ENCODE results near the gene PCK2.

The PCK2 gene

GRCh38 chr14:24059841-24060388 is 34.2 kb upstream of the PCK2 start:
- no peak overlapping the region for H3K9ac ChIP-seq (ENCODE audit: low read depth, low read length, poor library complexity, severe bottlenecking)
- H3K27me3 ChIP-seq (ENCODE audit: insufficient read depth, low read length, poor library complexity, severe bottlenecking), result no peaks in the 10 kb centered on the region
- H4K20me1 ChIP-seq (ENCODE audit: insufficient read depth, low read length, poor library complexity, severe bottlenecking), result no peaks in the 10 kb centered on the region
- no peaks in the 10 kb centered on the region for H3F3A ChIP-seq (ENCODE audit: low read depth)
- H3K36me3 ChIP-seq (ENCODE audit: insufficient read depth, low read length), result no peaks in the 10 kb centered on the region
- no peaks in the 10 kb centered on the region for H3K9me2 ChIP-seq (replicated peaks; ENCODE audit: low read depth, low read length)
- H3K4me3 ChIP-seq (ENCODE audit: low read length, poor library complexity, severe bottlenecking), result no peak overlapping the region
- H3K4me1 ChIP-seq (ENCODE audit: insufficient read depth, low read length, poor library complexity, severe bottlenecking), result no peaks in the 10 kb centered on the region
- no peaks in the 10 kb centered on the region for H3K9me3 ChIP-seq (ENCODE audit: insufficient read depth, low read depth, low read length)
- H2AFZ ChIP-seq (ENCODE audit: low read length), result no peak overlapping the region
- TF ChIP-seq CTCF (conservative IDR thresholded peaks at IDR 0.05; ENCODE audit: low read length) (no peak), EZH2phosphoT487 (IDR thresholded peaks at IDR 0.05; ENCODE audit: borderline replicate concordance) (no peak)
- H3K4me2 ChIP-seq (ENCODE audit: low read depth, low read length, poor library complexity, severe bottlenecking), result no peak overlapping the region
- no peaks in the 10 kb centered on the region for H3K79me2 ChIP-seq (ENCODE audit: insufficient read depth, low read length)

GRCh38 chr14:24060443-24060842 is 33.7 kb upstream of the PCK2 start:
- H3K9me3 ChIP-seq (ENCODE audit: insufficient read depth, low read depth, low read length), result no peaks in the 10 kb centered on the region
- no peak overlapping the region for H3K4me2 ChIP-seq (ENCODE audit: low read depth, low read length, poor library complexity, severe bottlenecking)
- no peak overlapping the region for H3K9ac ChIP-seq (ENCODE audit: low read depth, low read length, poor library complexity, severe bottlenecking)
- H2AFZ ChIP-seq (ENCODE audit: low read length), result no peak overlapping the region
- H4K20me1 ChIP-seq (ENCODE audit: insufficient read depth, low read length, poor library complexity, severe bottlenecking), result no peaks in the 10 kb centered on the region
- TF ChIP-seq CTCF (conservative IDR thresholded peaks at IDR 0.05; ENCODE audit: low read length) (no peak), EZH2phosphoT487 (IDR thresholded peaks at IDR 0.05; ENCODE audit: borderline replicate concordance) (no peak)
- H3K36me3 ChIP-seq (ENCODE audit: insufficient read depth, low read length), result no peaks in the 10 kb centered on the region
- no peaks in the 10 kb centered on the region for H3F3A ChIP-seq (ENCODE audit: low read depth)
- no peaks in the 10 kb centered on the region for H3K27me3 ChIP-seq (ENCODE audit: insufficient read depth, low read length, poor library complexity, severe bottlenecking)
- H3K9me2 ChIP-seq (replicated peaks; ENCODE audit: low read depth, low read length), result no peaks in the 10 kb centered on the region
- no peaks in the 10 kb centered on the region for H3K4me1 ChIP-seq (ENCODE audit: insufficient read depth, low read length, poor library complexity, severe bottlenecking)
- no peaks in the 10 kb centered on the region for H3K79me2 ChIP-seq (ENCODE audit: insufficient read depth, low read length)
- no peak overlapping the region for H3K4me3 ChIP-seq (ENCODE audit: low read length, poor library complexity, severe bottlenecking)

GRCh38 chr14:24060984-24061913 is 32.9 kb upstream of the PCK2 start:
- Histone ChIP-seq H3K36me3 (ENCODE audit: insufficient read depth, low read length) (no peaks in the 10 kb centered on the region), H4K20me1 (ENCODE audit: insufficient read depth, low read length, poor library complexity, severe bottlenecking) (no peaks in the 10 kb centered on the region), H3K9me2 (replicated peaks; ENCODE audit: low read depth, low read length) (no peaks in the 10 kb centered on the region), H3K9ac (ENCODE audit: low read depth, low read length, poor library complexity, severe bottlenecking) (no peak overlapping the region), H3F3A (ENCODE audit: low read depth) (no peaks in the 10 kb centered on the region), H2AFZ (ENCODE audit: low read length) (no peak overlapping the region), H3K4me1 (ENCODE audit: insufficient read depth, low read length, poor library complexity, severe bottlenecking) (no peaks in the 10 kb centered on the region), H3K27me3 (ENCODE audit: insufficient read depth, low read length, poor library complexity, severe bottlenecking) (no peaks in the 10 kb centered on the region), H3K9me3 (ENCODE audit: insufficient read depth, low read depth, low read length) (no peaks in the 10 kb centered on the region), H3K4me2 (ENCODE audit: low read depth, low read length, poor library complexity, severe bottlenecking) (no peak overlapping the region), H3K4me3 (ENCODE audit: low read length, poor library complexity, severe bottlenecking) (no peak overlapping the region), H3K79me2 (ENCODE audit: insufficient read depth, low read length) (no peaks in the 10 kb centered on the region)
- TF ChIP-seq CTCF (conservative IDR thresholded peaks at IDR 0.05; ENCODE audit: low read length), result no peak
- TF ChIP-seq EZH2phosphoT487 (IDR thresholded peaks at IDR 0.05; ENCODE audit: borderline replicate concordance), result no peak

Measured in Loucy (cell line).